NOMO-1 treated with dmso at 0.1 percent for 144 hours (cell line): ENCODE measurements around the gene RAPGEF5.

Experiments used
- DNase-seq: peaks from one replicate; lab custom pipeline; 2025; ENCODE audit not compliant: unreplicated experiment; lab: John Stamatoyannopoulos, UW

Gene RAPGEF5

DNA sequence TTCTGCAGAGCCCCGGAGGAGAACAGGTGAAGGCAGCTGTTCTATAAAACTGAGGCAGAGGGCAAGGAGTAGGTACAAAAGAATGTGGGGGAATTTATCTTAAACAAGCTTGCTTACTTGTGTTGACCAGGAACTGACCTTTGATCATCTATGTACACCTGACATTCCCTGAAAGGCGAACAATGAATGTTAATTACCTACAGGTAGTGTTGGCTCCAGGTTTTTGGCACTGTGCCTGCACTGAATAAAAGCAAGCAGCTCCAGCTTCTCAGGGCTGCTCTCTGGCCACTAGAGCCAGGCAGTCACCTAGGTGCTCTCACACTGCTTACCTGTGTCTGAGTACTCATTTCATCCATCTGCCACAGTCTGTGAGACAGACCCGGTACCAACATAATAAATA is 87.0 kb downstream of the RAPGEF5 start:
- no peak for DNase-seq

DNA sequence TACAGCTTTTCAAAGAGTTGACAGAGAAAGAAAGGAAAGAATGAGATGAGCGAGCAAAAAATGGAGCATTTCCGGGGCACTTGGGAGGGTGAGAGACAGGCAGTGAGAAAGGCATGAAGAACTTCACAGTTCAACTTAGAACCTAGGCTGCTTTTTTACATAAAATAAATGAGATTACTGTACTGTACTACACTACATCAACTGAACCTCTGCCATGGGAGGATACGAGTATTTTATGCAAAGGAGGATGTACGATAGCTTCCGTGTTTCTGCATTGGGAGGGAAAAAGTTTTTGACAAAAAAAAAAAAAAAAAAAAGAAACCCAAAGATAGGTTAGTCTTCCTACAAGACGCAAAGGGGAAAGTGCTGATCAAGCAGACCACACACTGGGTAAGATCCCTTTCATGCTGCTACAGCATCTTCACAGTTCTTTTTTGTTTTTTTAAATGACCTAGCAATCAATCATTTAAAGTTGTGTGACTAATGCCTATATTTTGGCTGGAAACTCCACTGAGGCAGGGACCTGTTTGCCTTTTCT is 88.0 kb downstream of the RAPGEF5 start:
- no peak for DNase-seq

DNA sequence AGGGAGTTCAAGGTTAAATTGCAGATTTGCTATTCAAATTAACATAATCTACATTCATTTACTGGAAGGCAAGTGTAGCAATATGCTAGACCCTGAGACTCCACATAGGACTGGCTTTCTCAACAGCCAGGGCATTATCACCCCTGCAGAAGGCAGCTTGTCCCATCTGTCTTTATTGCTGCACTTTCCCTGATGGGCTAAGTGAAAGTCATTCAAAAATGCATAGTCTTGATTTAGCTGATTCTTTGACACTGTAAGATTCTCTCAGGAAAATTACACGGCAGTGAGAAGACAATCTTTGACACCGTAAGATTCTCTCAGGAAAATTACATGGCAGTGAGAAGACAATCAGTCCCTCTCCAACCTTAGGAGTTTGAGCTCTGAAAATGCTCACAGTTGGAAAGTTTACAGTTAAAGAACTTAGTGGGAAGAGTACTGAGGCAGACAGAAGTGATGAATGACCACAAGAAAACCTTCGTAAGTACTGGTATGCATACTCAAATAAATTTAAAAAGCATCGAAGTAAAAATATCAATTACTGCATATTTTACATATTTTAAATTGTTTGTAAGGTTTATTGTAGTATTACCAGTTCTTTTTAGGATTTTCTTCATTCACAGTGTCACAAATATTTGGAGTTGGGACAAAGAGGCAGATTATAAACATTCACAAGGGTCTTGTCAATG is 88.9 kb downstream of the RAPGEF5 start:
- no peak for DNase-seq

DNA sequence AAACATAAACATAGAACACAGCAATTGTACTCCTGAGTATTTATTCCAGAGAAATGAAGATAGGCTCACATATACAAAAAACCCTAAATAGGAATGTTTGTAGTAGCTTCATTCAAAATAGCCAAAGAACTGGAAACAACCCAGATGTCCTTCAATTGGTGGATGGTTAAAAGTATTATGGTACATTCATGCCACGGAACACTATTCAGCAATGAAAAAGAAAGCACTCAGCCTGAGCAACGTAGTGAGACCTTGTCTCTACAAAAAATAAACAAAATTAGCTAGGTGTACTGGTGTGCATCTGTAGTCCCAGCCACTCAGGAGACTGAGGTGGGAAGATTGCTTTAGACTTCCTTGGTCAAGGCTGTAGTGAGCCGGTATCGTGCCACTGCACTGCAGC is 94.4 kb downstream of the RAPGEF5 start:
- DNase-seq: no peak

DNA sequence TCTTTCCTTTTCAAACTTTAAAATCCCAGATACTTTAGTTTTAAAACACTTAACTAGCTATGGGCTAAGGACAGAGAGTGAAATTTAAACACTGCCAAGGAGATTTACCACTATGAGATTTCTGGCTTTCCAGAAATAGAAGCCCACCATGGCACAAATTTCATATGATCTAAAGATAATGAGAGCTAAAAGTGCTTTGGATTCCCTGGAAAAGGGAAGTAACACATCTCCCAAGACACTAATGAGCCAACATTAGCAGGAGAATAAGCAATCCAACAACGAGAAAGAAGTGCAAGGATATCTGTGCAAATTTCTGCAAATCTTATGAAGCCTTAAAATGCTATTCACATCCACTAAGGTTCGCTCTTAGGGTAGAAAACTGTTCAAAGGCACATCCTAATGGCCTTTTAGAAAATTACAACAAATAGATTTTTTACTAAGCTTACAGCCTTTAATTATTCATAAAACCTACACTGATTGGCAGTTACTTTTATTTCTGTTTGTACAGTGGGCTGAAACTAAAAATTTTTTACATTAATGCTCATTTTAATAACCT is 100.3 kb downstream of the RAPGEF5 start:
- no peak for DNase-seq

DNA sequence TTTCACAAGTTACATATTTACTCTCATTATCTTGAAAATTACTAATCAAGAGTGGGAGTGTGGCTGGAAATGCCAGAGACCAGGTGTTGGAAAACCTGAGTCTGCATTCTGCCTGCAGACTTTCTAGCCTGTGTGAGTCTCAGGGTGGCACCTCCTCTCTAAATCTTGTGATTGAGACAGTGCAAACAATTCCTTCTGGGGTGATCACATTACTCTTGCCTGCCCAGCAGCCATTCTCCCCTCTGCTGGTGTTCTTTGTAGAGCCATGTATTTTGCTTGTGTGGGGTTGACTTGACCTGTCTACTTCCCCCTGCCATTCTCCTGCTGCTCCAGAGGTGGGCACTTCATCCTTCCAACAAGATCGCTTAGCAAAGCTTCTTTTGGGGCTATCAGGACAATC is 101.1 kb downstream of the RAPGEF5 start:
- DNase-seq: no peak

DNA sequence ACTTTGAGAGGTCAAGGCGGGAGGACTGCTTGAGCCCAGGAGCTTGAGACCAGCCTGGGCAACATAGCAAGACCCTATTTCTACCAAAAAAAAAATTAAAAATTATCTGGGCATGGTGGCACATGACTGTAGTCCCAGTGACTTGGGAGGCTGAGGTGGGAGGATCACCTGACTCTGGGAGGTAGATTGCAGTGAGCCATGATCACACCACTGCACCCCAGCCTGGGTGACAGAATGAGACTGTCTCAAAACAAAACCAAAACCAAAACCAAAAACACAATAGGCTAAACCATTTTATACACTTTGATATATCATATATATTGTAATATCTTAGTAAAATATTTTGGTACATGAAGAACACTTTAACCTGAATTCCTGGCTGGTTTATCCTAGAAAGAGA is 101.6 kb downstream of the RAPGEF5 start:
- no peak for DNase-seq

DNA sequence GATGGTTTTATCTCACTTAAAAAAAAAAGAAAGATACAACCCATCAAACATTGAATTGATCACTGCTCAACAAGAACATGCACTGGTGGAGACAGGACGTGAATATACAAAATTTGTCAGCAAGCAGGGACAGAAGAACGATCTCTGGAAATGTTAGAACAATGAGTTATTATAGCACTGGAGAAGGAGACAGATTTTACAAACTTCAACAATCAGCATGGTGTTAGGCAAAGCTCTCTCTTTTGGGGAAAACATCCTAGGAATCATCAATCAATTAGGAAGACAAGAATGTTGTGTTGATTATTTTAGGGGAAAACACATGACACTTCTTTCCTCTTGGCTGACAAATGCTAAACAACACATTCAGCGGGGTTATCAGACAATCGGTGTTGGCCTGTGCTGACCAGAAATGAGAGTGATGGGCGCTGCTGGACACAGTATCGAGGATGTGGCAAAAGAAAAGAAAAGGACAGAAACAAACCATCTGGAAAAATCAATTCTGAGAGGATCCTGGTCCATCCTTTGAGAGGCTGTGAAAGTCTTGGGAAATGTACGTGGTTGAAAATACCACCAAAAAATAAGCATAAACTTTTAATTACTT is 103.9 kb downstream of the RAPGEF5 start:
- no peak for DNase-seq

DNA sequence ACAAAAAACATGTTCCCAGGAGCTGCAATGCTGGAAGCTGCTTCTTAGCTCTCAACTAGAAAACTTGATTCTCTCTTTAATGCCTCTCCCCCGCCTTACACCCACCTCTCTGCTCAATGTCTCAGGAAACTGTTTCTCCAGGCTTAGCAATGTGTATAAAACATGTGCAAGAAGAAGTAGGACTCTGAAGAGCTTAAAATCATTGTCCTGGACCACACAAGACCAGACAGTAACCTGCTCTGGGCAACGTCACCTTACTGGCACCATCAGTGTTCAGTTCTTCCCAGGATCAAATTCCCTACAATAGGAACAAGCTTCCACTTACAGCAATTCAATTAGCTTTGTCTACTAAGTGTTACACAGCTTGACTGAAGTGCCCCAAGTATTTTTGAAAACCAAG is 104.9 kb downstream of the RAPGEF5 start:
- DNase-seq: no peak

DNA sequence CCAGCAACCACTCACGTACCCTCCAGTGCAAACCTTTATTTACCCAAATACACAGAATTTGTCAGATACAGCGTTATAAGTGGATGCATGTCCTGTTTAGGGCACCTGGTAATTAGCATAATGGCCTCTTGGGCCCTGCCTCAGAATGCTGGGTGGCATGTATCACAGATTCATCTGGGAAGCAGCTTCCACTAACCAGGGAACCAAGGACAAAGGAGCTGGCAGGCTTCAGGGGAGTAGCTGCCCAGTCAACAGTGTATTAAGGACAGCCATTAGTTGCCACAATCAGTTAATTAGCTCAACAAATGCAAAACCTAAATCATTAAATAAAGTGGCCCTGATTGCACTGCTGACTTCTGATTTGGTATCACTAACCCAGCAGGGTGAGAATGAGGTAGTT is 105.7 kb downstream of the RAPGEF5 start:
- no peak for DNase-seq

DNA sequence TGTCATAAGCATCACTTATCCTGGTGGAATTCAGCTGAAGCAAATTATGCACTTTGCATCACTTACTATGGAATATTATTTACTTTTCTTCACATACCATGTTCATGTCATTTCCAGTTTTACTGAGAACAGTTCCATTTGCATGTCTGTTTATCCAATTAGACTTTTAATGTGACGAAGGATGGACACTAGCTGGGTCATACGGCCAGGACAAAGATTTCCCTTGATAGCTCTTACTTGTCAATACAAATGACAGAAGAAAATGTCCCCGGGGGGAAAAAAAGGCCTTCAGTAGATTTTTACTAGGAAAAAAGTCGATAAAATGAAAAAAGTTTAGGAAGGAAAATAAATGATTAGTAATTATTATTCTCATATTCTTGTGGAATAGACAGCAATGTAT is 106.6 kb downstream of the RAPGEF5 start:
- DNase-seq: no peak

DNA sequence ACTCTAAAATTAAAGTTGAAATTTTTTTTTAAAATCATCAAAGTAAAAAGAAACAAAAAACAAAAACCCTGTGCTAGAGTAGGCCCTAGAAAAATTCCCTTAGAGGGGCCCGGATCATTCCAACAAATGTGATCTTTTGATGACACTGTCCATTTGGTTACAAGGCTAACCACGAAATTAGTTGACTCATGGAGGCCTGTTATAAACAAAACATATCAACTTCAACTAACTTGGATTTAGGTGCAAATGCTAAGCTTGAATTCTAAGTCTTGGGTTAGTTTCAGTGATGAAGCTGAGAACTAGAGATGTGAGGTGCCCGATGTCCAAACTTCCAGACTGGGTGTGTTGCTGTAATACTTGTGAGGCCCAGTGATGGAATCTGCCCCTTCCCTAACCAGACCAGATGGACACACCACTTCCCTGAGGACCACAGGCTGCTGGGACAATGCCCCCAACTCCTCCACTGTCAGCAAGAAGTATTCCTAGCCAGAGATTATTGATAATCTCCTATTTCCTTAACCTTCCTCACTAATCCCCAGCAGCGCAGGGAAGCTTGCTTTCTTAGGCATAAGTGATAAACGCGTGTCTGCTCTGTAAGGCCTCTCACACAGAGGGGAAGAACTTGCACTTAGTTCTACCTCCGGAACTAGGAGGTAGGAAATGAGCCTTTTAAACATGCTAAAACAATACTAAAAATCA is 108.7 kb downstream of the RAPGEF5 start:
- DNase-seq: no peak

DNA sequence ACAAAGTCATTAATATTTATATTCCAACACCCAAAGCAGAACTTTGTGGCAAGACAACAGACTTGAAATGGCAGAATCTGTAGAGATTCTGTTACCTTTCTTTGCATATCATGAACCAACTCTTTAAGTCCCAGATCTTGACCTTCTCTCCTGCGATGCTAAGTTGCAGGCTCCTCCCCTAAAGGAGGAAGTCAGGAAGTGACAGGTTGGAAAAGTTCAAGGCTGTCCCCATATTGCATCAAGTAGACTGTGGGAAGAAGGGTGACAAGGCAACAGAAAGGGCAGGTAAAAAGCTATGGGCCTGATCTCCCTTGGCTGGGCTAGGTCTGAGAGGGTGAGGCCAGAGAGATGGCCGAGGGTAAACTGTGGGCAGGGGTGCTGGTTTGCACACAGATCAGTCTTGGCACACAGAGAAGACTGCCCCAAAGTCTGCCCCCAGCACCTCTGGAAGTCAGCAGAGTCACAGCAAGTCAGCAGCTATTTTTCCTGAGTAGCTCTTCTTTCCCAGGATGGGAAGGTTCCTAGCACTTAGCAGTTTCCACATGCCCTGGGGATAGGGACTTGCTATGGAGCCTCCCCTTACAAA is 115.1 kb downstream of the RAPGEF5 start:
- no peak for DNase-seq

DNA sequence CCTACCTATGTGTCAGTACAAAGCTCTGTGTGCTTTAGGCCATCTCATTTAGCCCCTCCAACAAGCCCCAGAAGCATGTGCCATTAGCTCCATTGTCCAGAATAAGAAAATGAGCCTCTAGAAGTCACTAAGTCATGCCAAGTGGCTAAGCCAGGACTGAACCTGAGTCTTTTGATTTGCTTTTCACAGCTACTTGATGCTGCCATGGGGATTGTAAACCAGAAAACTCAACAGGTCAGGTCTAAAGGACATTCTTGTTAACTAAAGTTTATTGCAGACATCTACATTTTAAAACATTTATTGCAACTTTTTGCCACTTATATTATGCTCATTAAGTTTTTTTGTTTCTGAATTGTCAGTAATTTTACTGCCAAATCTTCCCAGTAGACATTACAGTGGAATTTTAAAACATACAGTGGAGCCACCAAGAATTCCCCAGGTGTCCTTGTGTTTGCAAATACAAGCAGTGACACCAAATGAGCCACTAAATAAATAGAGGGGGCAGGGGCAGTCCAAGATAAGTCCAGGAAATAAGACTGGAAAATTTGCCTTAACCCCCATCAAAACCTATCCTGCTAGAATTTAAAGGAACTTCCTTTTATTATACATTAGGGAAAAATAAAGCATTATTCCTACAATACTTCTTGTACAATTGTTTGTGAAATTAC is 115.9 kb downstream of the RAPGEF5 start:
- DNase-seq: no peak

DNA sequence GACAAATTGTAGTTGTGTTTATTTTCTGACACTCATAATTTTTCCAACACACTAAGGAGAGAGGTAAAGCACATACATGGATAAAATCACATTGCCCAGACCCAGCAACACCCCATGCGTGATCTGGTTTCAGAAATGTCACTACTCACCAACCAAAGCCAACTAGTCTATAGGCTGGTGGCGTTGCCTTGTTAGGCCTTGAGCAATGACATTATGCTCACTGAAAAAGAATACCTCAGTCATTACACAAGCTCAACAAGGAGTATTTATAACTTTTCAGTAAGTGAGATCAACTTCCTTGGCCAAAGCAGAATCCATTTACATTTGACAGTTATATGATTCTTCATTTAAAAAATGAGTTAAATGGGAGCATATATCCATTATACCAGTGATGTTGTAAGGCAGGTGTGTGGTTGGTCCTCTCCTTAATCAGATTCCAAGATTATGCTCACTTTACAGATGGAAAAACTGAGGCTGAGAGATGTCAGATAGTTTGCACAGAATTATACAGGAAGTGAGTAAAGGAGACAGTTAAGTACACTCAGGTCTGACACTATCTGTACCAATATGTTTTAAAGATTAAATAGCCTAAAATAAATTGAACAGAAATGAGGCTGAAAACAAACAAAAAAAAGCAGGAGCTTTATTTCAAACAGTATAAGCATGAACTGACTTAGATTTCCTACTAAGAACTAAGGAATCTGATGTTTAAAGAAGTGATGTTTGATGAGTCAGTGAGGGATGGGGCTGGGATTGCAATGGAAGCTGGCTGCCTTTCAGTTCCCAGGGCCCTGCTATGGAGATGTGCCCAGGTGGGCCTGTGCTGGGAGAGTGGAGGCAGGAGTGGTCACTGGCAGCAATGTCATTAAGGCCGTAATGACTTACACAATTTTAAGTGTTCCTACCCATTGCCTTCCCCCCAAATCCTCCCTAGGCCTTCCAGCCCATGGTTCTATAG is 118.3 kb downstream of the RAPGEF5 start:
- no peak for DNase-seq

DNA sequence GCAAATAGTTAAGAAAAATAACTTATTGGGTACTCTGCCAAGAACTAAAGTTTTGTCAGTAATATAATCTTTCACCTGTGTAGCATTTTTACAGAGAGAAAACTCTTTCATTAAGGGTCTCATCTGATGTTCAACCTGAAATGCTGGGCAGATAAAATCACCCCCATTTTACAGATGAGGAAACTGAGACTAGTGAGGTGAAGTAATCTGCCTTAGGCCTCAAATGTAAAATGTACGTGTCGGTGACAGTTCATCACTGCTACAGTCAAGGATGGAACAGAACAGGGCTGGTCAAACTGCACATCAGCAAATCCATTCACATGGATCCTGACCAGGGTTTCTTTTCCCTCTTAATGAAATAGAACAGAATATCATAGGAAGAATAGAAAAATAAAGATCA is 121.8 kb downstream of the RAPGEF5 start:
- DNase-seq: no peak

DNA sequence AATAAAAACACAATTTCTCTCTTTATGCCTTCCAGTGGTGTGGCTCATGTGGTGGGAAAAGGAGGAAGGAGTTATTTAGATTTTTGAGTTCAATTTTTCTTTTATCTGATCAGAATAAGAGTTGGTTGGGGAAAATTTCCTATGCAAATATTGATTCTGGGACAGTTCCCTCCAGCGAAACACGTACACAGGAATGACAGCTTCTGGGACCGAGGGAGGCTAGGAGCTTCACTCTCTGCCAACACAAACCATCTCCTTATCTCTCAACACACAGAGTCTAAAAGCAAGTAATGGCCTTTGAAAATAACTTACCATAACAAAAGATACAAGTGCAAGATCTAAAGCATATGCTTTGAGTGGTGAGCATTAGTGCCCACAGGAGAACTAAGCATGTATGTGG is 122.7 kb downstream of the RAPGEF5 start:
- no peak for DNase-seq

DNA sequence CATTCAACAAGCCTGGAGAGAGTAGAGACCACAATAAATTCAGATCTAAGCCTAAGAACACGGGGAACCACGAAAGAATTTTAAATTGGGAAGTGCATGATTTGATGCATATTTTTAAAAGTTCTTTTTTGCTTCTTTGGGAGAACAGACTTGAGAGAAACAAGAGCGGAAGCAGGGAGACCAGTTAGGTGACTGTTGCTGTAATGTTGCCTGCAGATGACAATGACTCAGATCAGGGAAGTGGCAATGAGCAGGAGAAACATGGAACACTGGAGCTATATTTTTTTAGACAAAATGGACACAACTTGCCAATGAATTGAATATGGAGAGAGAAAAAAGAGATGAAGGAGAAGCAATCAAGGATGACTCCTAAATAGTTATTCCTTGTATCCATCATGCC is 125.1 kb downstream of the RAPGEF5 start:
- DNase-seq: no peak

DNA sequence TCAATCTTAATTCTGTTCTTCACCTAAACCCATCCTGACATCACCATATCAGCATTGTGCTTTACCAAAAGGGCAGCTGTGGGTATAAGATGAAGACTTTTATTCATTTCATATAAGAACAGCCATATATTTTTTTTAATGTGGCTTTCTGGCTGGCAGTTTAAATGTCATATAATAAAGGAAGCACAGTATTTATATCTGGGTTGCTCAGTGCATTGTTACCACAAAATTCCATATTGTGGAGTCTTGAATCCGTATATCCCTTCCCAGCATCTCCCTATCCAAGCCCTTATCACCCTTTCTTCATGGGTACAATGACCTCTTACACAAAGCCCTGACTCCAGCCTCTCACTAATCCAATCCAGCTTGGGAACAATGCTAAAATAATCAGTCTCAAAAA is 125.8 kb downstream of the RAPGEF5 start:
- DNase-seq: no peak

DNA sequence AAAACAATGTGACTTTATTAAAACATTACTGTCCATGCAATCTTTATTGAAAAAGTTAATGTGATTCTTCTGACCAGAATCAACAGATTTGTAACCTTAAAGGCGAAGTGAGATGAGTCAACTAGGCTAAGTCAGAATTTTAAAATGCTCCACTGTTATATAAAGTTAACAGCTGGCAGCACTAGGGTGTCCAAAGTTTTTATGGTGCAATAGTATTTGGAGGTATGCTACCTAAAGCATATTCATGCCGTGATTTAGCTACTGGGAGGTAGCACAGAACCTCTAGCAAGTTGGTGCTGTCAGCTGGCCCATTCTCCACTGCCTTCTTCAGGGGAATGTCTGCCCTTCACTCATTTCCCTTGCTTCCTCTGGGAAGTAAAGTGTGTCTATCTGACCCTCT is 126.7 kb downstream of the RAPGEF5 start:
- no peak for DNase-seq
